Lung (tissue), 12 donors: ENCODE measurements around the gene PIK3C3. TPM values are rescaled to one million over a fixed set of nuclear protein-coding genes. Genes with fewer than 3 reads are reported as not detected.

Experiments
- ATAC-seq: fragments of 200-7000 bp; cut with Tn5 transposase; one replicate; pipeline ENCODE4 v1.9.1; 2020; ENCODE audit warnings: moderate number of reproducible peaks; ENCODE audit not compliant: insufficient read depth, low FRiP score
- DNase-seq, 3 donors: peaks; one replicate each; pipeline ENCODE4 v3.0.0-alpha.2; 2013 to 2017
- H3K27ac ChIP-seq, 2 donors: one replicate each; pipeline ENCODE4 v1.5.1; 2013; ENCODE audit warnings: mild to moderate bottlenecking in 2 of 2, moderate library complexity in 2 of 2, control low read depth in 1 of 2, inconsistent platforms in 1 of 2, low read depth in 1 of 2, low read length in 1 of 2
- H3K27me3 ChIP-seq, 3 donors: one replicate each; pipeline ENCODE4 v1.5.1; 2013; ENCODE audit warnings: low read length in 2 of 3; ENCODE audit not compliant: control insufficient read depth in 3 of 3, insufficient read depth in 3 of 3
- H3K36me3 ChIP-seq, 4 donors: one replicate each; pipeline ENCODE4 v1.5.1; 2013; ENCODE audit warnings: low read length in 4 of 4, mild to moderate bottlenecking in 1 of 4, moderate library complexity in 1 of 4; ENCODE audit not compliant: control insufficient read depth in 4 of 4, insufficient read depth in 4 of 4
- H3K4me1 ChIP-seq, 5 donors: one replicate each; pipeline ENCODE4 v1.5.1; 2013; ENCODE audit warnings: low read length in 5 of 5, mild to moderate bottlenecking in 2 of 5, moderate library complexity in 1 of 5; ENCODE audit not compliant: control insufficient read depth in 5 of 5, insufficient read depth in 5 of 5
- H3K4me3 ChIP-seq: one replicate; pipeline ENCODE4 v1.5.1; 2013; ENCODE audit warnings: mild to moderate bottlenecking, control low read depth, moderate library complexity
- H3K9ac ChIP-seq, 2 donors: one replicate each; pipeline ENCODE4 v1.5.1; 2013; ENCODE audit warnings: low read length in 2 of 2, control low read depth in 1 of 2; ENCODE audit not compliant: insufficient read depth in 1 of 2
- H3K9me3 ChIP-seq, 4 donors: one replicate each; pipeline ENCODE4 v1.5.1; 2013; ENCODE audit warnings: low read length in 3 of 4, mild to moderate bottlenecking in 1 of 4, moderate library complexity in 1 of 4; ENCODE audit not compliant: control insufficient read depth in 4 of 4, insufficient read depth in 3 of 4
- WGBS, 2 donors: extraction: QIAGEN DNeasy Blood & Tissue Kit; methylation state at CpG; one replicate each; pipeline ENCODE4 v1.1.7; 2013; 5-methylcytosine and 5-hydroxymethylcytosine counted together
- polyA plus RNA-seq, 2 donors: library from polyadenylated mRNA; stranded (reverse); fragments of 200-250 nt; gene quantifications; one replicate each; pipeline ENCODE4 v1.2.1, GENCODE V29; 2013
- total RNA-seq, 2 donors: library from RNA; depleted of rRNA in 1 of 2; stranded (reverse); fragments of >200 nt in 1 of 2; gene quantifications; one replicate each; pipeline ENCODE4 v1.2.1, GENCODE V29; 2014 to 2021
- TF ChIP-seq, protein P1 (sequence below): IDR thresholded peaks from 2 replicates; pipeline ENCODE4 v1.5.1; 2012; ENCODE audit warnings: mild to moderate bottlenecking; ENCODE audit errors: control extremely low read depth, extremely low read depth
- donor health status: control.
- donor health status: control.
- donor health status: Bipolar disorder and iron deficiency.
- donor health status: healthy.
- donor health status: DM: yes; HTN: yes; CAD: no.

The PIK3C3 gene
- total and polyA plus RNA-seq, 4 donors, result 18.9 to 64.2 (median 36.1) TPM

DNA sequence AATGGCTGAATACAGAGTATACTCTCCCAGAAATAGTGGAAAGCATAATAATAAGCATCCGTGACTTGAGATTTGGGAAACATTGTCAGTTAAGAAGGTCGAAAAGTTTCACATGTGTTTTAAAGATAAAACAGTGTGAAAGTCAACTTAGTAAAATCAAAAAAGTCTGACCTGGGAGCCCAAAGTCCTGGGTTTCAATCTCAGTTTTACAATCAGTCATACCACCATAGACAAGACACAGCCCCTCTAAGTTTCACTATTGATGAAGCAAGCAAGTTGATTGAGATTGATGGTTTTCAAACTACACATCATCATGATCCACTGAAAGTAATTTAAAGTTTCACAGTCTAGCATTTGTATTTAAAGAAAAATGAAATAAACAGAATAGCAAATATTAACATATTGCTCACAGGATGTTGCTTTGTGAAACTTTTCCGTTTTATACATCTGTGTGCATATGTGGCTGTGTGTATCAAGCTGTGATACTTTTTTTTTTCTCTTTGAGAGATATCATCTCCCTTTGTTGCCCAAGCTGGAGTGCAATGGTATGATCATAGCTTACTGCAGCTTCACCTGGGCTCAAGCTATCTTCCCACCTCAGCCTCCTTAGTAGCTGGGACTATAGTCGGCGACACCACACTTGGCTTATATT lies 71.1 kb downstream of the PIK3C3 start:
- DNase-seq, result no peak
- Histone ChIP-seq H3K4me3 (no peak overlapping the region), H3K36me3 (peaks cover 1 to 17% (median 7%) of the 10 kb centered on the region in 4 donors), H3K9ac (no peak overlapping the region), H3K27me3 (no peaks in the 10 kb centered on the region), H3K27ac (no peak overlapping the region), H3K4me1 (no peaks in the 10 kb centered on the region), H3K9me3 (no peaks in the 10 kb centered on the region)
- WGBS, 2 donors, result 93 to 95% methylated on average over 5 of the region's 5 CpGs
- ATAC-seq, result no peak
- TF ChIP-seq, protein P1, sequence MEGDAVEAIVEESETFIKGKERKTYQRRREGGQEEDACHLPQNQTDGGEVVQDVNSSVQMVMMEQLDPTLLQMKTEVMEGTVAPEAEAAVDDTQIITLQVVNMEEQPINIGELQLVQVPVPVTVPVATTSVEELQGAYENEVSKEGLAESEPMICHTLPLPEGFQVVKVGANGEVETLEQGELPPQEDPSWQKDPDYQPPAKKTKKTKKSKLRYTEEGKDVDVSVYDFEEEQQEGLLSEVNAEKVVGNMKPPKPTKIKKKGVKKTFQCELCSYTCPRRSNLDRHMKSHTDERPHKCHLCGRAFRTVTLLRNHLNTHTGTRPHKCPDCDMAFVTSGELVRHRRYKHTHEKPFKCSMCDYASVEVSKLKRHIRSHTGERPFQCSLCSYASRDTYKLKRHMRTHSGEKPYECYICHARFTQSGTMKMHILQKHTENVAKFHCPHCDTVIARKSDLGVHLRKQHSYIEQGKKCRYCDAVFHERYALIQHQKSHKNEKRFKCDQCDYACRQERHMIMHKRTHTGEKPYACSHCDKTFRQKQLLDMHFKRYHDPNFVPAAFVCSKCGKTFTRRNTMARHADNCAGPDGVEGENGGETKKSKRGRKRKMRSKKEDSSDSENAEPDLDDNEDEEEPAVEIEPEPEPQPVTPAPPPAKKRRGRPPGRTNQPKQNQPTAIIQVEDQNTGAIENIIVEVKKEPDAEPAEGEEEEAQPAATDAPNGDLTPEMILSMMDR, result no peak

DNA sequence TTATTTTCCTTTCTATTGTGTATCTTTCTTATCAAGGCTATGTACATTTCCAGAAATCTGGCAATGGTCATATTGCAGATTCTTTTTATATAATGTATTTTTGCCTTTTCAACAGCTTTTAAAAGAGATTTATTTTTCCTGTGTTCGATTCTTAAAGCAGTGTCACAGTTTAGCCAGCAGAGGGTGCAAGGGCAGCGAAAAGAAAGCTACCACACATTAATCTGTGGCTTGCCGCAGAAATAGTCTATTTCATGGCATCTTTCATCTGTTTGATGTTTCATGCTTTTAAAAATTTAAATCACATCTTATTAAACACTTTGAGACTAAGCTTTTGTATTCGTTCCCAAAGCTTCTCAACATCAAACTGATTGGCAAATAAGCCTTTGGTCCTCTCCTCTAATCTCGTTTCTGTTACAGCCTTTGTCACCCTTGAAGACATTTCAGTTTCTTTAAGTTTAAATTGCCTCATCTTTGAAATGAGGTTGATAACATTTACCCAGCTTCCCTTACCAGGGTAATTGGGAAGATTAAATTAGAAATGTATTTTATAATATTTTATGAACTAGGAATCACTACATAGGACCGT lies 73.3 kb downstream of the PIK3C3 start:
- 54 to 56% methylated on average over 6 of the region's 6 CpGs for WGBS, 2 donors
- Histone ChIP-seq H3K27ac (no peak overlapping the region), H3K4me3 (no peak overlapping the region), H3K36me3 (peaks cover 1 to 17% (median 12%) of the 10 kb centered on the region in 4 donors), H3K9me3 (no peaks in the 10 kb centered on the region), H3K4me1 (no peaks in the 10 kb centered on the region), H3K9ac (no peak overlapping the region), H3K27me3 (no peaks in the 10 kb centered on the region)
- TF ChIP-seq, protein P1, result no peak
- ATAC-seq (no peak), DNase-seq (peak in 2 of 3 donors; percentile 15 to 16)

DNA sequence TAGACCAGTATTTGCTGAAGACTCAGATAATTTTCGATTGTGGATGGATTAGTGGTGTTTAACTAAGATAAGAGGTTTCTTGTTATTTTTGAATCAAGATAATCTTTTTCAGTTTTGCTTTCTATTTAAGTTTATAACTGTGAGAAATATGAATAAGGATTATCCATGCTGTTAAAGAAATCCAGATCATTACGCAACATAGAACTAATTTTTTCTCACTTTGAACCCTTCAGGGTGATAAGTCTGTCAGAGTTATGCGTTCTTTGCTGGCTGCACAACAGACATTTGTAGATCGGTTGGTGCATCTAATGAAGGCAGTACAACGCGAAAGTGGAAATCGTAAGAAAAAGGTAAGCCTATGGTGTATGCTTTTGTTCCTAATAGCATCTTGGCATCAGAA lies 74.1 kb downstream of the PIK3C3 start:
- ATAC-seq (no peak), DNase-seq (no peak)
- Histone ChIP-seq H3K4me1 (no peaks in the 10 kb centered on the region), H3K4me3 (no peak overlapping the region), H3K9me3 (no peaks in the 10 kb centered on the region), H3K27ac (no peak overlapping the region), H3K27me3 (no peaks in the 10 kb centered on the region), H3K9ac (no peak overlapping the region), H3K36me3 (peaks cover 1 to 17% (median 13%) of the 10 kb centered on the region in 4 donors)
- TF ChIP-seq, protein P1, result no peak
- 93 to 97% methylated on average over 7 of the region's 7 CpGs for WGBS, 2 donors
